Measurements from ENCODE around the gene TBC1D2.

DNA sequence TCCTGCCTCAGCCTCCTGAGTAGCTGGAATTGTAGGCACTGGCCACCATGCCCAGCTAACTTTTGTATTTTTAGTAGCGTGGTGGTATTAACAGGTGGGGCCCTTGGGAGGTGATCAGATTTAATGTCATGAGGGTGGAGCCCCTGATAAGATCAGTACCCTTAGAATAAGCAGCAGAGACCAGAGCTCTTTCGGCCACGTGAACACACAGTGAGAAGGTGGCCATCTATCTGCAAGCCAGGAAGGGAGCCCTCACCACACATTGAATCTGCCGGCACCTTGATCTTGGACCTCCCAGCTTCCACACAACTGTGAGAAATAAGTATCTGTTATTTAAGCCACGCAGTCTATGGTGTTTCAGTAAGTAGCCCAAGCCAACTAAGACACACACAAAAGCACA, 22.5 kb downstream of the TBC1D2 start:
- TF ChIP-seq, protein P1, sequence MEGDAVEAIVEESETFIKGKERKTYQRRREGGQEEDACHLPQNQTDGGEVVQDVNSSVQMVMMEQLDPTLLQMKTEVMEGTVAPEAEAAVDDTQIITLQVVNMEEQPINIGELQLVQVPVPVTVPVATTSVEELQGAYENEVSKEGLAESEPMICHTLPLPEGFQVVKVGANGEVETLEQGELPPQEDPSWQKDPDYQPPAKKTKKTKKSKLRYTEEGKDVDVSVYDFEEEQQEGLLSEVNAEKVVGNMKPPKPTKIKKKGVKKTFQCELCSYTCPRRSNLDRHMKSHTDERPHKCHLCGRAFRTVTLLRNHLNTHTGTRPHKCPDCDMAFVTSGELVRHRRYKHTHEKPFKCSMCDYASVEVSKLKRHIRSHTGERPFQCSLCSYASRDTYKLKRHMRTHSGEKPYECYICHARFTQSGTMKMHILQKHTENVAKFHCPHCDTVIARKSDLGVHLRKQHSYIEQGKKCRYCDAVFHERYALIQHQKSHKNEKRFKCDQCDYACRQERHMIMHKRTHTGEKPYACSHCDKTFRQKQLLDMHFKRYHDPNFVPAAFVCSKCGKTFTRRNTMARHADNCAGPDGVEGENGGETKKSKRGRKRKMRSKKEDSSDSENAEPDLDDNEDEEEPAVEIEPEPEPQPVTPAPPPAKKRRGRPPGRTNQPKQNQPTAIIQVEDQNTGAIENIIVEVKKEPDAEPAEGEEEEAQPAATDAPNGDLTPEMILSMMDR (IDR thresholded peaks at IDR 0.05): no peak
- no peak for TF ChIP-seq POLR2A (IDR thresholded peaks at IDR 0.05)
- no peak for TF ChIP-seq POLR2AphosphoS5 (IDR thresholded peaks at IDR 0.05)
- TF ChIP-seq EP300 (IDR thresholded peaks at IDR 0.05): no peak

Data from gastroesophageal sphincter (tissue), 3 donors.